GM13977 (cell line): ENCODE results near the gene KIF21A.

Experiments
- DNase-seq: peaks from one replicate; pipeline ENCODE4 v3.0.0; 2012; ENCODE audit warnings: low spot score
- CTCF ChIP-seq: IDR thresholded peaks from 2 replicates; pipeline ENCODE4 v1.5.1; 2012; ENCODE audit warnings: mild to moderate bottlenecking, control low read depth; ENCODE audit not compliant: insufficient read depth; ENCODE audit errors: extremely low read depth, missing control alignments
- in situ Hi-C: fragments of 300-500 bp; cut with MboI; formaldehyde crosslinking; loops from one replicate; pipeline ENCODE4 v1.12.0; 2022; ENCODE audit warnings: low sequenced_read_pairs, low pct_unique_long_range_greater_than_20kb, mixed read lengths, inconsistent platforms; ENCODE audit not compliant: unreplicated experiment

KIF21A gene

DNA sequence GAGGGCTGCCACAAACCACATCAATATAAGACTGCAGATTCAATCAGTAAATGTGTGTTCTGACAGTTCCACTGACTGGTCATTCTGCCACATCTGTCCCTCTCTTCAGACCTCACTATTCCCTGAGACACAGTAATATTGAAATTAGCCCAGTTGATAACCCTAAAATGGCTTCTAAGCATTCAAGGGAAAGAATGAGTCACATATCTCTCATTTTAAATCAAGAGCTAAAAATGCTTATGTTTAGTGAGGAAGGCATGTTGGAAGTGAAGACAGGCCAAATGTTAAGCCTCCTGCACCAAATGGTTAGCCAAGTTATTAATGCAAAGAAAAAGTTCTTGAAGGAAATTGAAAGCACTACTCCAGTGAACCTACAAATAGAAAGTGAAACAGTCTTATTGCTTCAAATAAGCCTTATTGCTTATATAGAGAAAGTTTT is 24.5 kb upstream of the KIF21A start:
- in situ Hi-C loops, result no loop called here
- no peak for TF ChIP-seq CTCF
- peak; percentile 23 for DNase-seq

DNA sequence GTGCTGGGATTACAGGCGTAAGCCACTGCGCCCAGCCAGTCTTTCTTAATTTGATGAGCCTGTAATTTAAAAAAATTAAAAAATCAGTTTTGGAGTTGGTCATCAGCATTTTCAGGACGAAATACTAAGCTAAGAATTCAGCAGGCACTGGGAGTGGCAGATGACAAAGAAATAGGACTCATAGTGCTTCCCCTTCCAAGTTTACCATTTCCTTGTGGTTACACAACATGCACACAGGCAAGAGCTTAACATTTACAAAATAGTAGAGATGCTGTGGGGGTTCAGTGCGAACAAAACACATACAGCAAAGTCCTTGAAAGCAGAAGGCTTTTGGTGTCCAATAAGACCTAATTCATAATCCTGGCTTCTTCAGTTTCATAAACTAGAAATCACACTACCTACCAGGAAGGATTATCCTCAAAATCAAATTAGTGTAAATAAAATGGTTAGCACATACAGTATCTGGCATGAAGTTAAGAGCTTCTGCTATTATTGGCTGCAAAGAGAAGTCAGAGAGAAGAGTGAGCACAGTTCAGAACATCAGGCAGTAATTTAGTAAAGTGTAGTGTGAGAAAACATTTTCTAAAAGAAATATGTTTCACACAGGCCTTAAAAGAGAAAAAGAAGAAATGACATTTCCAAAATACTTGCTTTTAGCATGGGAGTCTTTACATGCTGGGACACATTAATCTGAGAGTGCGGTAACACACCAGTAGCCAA is 22.2 kb upstream of the KIF21A start:
- in situ Hi-C loops, result no loop called here

DNA sequence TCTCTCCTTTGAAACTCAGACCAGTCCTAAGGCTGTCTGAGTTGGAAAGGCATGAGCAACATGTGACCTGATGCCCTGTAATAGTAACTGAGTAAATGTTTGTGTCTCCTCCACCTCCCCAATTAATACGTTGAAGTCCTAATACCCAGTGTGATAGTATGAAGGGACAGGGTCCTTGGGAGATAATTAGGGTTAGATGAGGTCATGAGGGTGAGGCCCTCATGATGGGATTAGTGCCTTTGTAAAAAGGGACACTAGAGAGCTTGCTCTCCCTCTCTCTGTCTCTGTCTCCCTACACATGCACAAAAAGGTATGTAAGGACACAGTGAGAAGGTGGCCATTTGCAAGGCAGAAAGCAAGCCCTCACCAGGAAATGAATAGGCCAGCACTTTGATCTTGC is 18.1 kb upstream of the KIF21A start:
- DNase-seq, result no peak
- in situ Hi-C loops, result no loop called here
- no peak for TF ChIP-seq CTCF

More for the DNA sequence above, 22.2 kb upstream of the KIF21A start:
- DNase-seq, result no peak
- TF ChIP-seq CTCF, result no peak

- TF ChIP-seq CTCF, result no peak
- in situ Hi-C loops, result no loop called here
- DNase-seq, result no peak
Measured at GRCh38 chr12:39459027-39459434, 16.1 kb upstream of the KIF21A start.

DNA sequence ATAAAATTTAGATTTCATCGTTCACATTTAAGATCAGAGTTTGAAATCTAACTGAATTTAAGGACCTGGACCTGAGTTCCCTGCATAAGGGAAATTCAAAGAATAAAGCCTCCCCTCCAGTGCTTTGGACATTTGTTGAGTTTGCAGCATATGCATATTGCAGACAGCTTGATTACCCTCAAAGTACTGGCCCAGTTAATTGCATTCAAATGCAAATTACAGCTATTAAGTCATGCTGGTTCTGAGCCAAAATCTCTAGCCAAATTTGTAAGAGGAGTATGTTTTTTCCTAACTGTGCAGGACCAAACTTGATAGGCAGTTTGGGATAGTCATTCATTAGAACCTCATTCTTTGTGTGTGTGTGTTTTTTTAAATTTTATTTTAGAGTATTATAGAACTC is 9.1 kb upstream of the KIF21A start:
- in situ Hi-C loops, result no loop called here
- no peak for DNase-seq
- no peak for TF ChIP-seq CTCF

DNA sequence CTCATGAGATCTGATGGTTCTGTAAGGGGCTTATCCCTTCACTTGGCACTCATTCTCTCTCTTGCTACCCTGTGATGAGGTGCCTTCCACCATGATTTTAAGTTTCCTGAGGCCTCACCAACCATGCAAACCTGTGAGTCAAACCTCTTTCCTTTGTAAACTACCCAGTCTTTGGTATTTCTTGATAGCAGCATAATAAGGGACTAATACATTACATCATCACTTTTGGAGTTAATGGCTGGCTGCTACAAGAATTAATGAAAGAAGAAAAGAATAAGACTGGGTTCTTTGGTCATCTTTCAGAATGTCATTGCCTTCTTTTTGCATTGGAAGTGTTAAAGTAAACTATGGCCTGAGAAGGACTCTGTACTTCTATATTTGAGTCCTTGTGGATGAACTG is 5.1 kb upstream of the KIF21A start:
- DNase-seq, result no peak
- in situ Hi-C loops, result no loop called here
- no peak for TF ChIP-seq CTCF
